Measurements from ENCODE around the gene DTD1.
"Not testable (repeated sequence)": the region's sequence is repeated elsewhere in the genome, so short reads cannot be mapped to it uniquely, and the experiment has no call there.

Gene DTD1

DNA sequence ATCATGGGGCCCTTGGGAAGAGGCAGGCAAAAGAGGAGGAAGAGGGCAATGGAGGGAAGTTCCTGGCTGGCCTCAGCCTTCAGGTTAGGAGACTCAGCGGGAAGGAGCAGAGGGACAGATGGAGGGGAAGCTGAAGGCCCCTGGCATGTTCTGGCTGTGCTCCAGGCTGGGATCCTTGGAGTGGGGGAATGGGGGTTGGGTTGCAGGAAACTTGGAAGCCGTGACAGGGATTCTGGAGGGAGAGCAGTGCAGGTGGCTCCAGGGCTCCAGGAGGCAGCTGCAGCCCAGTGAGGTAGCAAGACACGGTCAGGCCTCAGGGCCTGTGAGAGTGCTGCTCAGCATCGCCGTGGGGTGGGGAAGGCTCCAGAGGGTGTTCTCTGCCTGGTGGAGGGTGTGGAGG, 161.1 kb downstream of the DTD1 start:
- peak; percentile 9 for DNase-seq

DNA sequence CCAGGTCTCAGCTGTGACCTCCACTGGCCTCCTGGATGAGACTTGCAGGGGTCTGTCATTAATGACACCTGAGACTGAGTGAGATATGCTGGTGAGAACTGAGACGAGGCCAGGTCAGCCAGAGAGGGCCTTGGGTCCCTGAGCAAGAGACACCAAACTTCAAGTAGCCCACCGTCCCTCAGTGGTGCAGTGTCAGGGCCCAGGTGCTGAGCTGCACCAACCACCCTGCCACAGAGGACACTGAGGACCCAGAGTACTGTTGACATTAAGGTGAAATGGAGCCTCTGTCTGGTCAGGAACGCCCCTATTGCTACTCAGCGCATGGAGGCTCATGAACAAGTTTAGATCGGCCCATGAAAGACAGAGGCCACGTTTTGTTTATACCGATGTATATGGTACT, 161.7 kb downstream of the DTD1 start:
- no peak for DNase-seq

DNA sequence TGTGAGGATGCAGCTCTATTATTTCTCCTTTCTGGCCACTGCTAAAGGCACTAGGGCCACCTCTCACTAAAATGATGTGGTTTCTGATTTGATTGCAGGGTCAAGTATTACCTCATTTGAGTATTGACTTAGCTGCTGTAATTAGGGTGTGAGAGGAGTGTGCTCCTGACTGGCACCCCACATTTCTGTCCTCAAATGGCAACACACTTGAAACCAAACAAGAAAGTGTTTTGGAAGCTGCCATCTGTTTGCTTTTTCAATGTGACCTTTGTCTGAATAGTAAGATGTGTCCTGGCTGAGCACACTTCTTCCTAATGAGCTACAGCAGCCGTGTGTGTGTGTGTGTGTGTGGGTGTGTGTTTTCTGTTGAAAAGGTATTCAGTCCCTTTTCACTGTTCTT, 162.9 kb downstream of the DTD1 start:
- DNase-seq, result peak; percentile 73

GRCh38 chr20:18754030-18754652, 166.3 kb downstream of the DTD1 start:
- DNase-seq, result no peak

DNA sequence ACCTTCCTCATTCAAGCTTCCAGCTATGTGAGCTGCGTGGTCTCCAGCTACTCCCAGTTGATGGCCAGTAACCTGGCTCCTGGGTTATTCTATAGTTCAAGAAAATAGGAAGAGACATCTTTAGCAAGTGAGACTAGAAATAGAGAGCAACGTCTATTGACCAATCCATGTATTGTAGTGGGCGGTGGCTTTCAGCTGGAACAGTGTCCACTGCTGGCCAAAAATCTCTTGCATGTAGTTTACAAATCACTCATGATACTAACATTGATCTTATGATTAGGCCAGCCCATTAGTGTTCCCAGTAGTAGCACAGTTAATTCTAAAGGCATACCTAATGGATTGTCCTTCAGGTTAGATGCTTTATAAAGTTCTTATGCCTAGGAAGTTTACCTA, 166.8 kb downstream of the DTD1 start:
- no peak for DNase-seq

DNA sequence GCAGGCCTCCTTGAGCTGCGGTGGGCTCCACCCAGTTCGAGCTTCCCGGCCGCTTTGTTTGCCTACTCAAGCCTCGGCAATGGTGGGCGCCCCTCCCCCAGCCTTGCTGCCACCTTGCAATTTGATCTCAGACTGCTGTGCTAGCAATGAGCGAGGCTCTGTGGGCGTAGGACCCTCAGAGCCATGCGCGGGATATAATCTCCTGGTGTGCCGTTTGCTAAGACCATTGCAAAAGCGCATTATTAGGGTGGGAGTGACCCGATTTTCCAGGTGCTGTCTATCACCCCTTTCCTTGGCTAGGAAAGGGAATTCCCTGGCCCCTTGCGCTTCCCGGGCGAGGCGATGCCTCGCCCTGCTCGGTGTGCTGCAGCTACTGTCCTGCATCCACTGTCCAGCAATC, 173.0 kb downstream of the DTD1 start:
- not testable (repeated sequence) for DNase-seq

GRCh38 chr20:18767676-18768075, 179.8 kb downstream of the DTD1 start:
- DNase-seq, result no peak

DNA sequence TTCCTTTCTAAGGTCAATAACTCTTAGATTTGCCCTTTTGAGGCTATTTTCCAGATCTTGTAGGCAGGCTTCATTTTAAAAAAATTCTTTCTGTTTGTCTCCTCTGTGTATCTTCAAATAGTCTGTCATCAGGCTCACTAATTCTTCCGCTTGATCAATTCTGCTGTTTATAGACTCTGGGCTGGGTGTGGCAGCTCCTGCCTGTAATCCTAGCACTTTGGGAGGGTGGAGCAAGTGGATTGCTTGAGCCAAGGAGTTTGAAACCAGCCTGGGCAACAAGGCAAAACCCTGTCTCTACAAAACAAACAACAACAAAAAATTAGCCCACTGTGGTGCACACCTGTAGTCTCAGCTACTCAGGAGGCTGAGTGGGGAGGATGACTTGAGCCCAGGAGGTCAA, 185.7 kb downstream of the DTD1 start:
- no peak for DNase-seq

DNA sequence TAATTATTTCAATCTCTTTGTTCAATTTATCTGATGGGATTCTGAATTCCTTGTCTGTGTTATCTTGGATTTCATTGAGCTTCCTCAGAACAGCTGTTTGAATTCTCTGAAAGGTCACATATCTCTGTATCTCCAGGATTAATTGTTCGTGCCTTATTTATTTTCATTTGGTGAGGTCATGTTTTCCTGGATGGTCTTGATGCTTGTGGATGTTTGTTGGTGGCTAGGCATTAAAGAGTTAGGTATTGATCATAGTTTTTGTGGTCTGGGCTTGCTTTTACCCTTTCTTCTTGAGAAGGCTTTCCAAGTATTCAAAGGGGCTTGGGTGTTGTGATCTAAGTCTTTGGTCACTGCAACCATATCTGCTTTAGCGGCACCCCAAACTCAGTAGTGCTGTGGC, 186.4 kb downstream of the DTD1 start:
- no peak for DNase-seq

GRCh38 chr20:18775633-18776032, 187.8 kb downstream of the DTD1 start:
- DNase-seq, result no peak

DNA sequence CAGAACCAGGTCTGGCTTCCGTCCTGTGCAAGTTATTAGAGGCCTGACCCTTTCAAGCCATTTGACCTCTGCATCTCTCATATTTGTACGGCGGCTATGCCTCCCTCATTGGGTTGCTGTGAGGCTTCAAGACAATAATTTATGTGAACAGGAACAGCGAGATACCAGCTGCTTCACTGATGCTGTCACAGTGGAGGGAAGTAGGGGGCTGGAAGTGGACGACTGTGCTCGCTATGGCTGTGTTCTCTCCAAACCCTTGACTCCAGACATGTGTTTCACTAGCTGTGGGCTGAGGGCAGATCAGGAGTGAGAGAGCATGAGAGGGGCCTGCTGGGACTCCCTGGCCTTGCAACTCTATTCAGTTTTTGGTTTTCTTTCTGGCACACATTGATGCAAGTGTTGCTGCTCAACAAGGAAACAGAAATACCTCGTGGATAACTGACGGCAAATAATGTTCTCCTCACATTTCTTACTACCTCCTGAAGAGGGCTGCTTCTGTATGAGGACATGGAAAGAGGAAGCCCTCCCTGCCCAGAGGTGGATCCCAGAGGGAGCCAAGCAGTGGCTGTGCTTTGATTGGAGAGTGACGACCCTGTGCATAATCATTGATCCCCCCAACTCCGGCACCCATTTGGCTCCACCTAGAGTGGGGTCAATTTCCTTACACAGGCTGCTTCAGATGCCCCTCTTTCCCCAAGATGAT, 191.0 kb downstream of the DTD1 start:
- DNase-seq, result no peak

DNA sequence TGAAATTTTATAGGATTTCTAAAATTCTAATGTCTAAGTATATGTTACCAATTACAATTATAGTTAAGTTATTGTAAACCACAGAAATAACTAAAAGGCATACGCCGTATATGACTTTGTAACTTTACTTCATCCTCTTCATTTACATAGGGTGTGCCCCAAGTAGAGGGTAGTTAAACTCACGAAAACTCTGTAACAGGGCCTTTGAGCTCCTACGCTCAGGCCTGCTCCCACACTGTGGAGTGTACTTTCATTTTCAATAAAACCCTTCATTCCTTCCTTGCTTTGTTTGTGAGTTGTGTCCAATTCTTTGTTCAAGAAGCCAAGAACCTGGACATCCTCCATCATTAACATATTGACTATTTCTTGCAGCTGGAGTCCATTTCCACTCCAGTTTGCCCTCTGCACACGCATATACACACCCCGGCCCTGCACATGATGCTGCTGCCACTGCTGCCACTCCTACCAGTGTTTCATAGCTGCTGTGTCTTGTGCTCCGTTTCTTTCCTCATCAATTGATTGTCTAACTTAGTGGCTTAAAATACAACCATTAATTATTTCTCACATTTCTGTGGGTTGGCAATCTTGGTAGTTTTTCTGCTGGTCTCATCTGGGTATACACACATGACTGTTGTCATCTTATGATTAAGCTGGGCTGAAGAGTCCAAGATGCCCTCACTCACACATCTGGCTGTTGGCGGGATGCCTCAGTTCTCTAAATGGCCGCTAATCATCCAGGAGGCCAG, 192.7 kb downstream of the DTD1 start:
- no peak for DNase-seq

DNA sequence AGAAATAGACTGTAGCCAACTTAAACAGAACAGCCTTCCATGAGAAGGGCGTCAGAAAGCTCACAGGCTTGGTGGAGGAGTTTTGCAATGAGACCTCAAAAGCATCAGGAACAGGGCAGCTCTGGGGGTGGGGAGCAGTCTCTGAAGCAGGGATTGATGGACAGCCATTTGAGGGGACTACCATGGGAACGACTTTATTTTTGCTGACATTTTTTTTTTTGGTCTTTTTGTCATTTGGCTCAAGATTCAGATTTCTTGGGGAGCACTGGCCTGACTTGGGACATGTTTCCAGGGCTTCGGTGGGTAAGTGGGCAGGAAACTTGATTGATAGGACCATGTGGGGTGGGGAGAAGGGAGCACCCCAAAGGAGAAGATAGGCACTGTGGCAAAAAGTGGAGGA, 193.7 kb downstream of the DTD1 start:
- DNase-seq, result no peak

DNA sequence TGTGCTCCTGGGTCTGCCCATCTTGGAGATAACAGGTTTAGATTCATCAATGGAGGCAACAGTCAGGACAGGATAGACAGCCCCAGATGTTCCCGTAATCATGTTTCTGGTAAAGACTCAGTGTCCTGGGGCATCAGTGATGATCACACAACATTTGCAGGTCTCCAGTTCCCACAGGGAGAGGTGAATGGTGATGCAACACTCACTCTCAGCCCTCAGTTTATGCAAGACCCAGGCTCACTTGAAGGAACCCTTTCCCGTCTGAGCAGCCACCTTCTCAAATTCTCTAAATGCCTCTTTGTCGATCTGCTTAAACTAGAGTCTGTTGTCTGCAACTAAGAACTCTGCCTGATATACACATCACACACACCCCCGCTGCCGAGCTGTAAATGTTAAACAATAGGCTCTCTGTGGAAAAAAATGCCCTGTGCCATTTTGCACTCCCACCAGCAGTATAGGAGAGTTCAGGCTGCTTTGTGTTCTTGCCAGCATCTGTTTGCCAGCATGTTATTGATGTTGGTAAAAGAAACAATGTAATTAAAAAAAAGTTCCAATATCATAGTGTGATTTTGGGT, 195.6 kb downstream of the DTD1 start:
- no peak for DNase-seq

DNA sequence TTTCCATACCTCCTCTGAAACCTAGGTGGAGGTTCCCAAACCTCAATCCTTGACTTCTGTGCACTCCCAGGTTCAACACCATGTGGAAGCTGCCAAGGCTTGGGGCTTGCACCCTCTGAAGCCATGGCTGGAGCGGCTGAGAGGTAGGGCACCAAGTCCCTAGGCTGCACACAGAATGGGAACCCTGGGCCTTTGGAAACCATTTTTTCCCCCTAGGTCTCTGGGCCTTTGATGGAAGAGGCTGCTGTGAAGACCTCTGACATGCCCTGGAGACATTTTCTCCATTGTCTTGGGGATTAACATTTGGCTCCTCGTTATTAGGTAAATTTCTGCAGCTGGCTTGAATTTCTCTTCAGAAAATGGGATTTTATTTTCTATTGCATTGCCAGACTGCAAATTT, 199.2 kb downstream of the DTD1 start:
- DNase-seq, result not testable (repeated sequence)

DNA sequence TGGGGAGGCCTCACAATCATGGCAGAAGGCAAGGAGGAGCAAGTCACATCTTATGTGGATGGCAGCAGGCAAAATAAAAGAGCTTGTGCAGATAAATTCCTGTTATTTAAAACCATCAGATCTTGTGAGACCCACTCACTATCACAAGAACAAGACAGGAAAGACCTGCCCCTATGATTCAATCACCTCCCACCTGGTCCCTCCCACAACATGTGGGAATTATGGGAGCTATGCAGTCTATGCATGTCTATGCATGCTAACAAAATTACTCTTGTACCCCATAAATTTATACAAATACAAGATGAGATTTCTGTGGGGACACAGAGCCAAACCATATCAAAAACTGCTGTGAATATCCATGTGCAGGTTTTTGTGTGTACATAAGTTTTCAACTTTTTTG, 200.2 kb downstream of the DTD1 start:
- DNase-seq, result no peak

- no peak for DNase-seq
Measured at GRCh38 chr20:18790787-18791186, 202.9 kb downstream of the DTD1 start.

GRCh38 chr20:18793625-18794427, 206.0 kb downstream of the DTD1 start:
- DNase-seq, result peak; percentile 94

DNA sequence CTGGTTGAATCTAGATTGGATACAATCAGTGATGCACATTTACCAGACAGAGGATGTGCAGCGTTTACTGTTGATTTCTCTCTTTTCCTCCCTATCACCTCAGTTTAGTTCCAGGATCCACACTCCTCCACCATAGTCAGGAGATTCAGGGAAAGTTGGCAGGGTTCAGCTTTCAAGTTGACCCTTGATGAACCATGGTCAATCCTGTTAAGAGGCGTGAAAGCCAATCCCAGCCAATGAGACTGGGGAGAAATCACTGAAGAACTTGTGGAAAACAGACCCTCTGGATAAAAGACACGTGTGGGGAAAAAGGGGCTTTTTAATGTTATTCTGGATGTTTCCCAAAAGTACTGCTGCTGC, 206.6 kb downstream of the DTD1 start:
- no peak for DNase-seq

- DNase-seq, result no peak
Measured at GRCh38 chr20:18795366-18795765, 207.5 kb downstream of the DTD1 start.

DNA sequence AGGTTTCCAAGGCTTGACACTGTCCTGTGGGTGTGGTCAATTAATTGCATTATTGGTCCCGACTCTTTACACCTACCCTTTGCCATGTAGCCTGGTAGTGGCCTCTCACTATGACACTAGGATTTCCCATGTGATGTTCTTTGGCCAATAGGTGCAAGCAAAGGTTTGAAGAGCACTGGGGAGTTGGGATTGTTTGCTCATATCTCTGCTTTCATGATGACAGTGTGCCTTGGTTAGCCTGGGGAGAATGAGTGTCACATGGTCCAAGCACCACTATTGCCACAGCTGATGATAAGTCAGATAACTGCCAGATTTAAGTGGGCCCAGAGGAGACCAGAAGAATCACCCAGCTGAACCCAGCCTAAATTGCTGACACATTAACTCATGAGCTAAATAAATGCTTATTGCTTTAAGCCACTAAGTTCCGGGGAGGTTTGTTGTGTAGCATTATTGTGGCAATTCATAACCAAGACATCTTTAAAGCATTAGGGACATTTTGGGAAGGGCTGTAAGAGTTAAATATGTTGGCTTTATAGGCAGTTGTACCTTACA, 208.5 kb downstream of the DTD1 start:
- no peak for DNase-seq

DNA sequence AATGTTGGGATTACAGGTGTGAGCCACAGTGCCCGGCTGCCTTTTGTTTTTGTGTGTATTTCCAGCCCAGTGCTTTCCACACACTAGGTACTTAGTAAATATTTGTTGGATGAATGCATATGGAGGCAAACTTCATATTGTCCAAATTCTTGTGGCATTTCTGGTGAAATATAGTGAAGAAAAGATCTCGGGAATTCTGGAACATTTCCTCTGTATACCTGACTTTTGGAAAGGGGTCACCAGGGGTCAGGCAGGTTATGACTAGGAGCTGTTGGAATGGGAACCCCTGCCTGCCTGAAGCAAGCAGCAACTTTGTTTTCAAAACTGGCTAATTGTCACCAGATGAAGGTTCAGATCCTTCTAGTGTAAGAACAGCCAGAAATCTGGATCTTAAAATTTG, 213.7 kb downstream of the DTD1 start:
- DNase-seq, result no peak
